ENCODE data around the gene DCTN4. TPM values are rescaled to one million over a fixed set of nuclear protein-coding genes. Genes with fewer than 3 reads are reported as not detected.

Gene DCTN4
- polyA plus RNA-seq, 4 donors = 50.1 to 75.5 (median 62.1) TPM

DNA sequence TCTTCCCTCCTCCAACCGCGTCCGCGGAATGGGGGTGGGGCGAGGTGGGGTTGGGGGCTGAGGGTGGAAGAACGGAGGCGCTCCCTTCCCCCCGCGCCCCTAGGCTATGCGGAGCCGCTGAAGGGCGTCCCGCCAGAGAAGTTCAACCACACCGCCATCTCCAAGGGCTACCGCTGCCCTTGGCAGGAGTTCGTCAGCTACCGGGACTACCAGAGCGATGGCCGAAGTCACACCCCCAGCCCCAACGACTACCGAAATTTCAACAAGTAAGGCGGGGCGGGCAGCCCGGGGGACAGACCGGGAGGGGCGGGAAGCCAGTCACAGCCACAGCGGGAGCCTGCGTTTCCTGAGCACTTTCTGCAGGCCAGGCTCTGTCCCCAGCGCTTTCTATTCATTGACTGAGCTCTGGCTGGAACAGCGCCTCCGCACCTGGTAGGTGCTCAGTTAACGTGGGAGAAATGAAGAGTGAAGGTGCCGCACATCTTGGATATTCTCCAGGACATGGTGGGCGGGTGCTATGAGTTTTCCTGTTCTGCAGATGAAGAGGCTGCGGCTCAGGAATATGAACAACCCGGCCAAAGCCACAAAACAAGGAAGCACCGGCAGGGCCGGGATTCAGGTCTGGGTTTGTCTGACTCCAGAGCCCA, 86.5 kb downstream of the DCTN4 start:
- no peak for DNase-seq (ENCODE audit: low read depth in 4 of 4, low spot score in 2 of 4)

DNA sequence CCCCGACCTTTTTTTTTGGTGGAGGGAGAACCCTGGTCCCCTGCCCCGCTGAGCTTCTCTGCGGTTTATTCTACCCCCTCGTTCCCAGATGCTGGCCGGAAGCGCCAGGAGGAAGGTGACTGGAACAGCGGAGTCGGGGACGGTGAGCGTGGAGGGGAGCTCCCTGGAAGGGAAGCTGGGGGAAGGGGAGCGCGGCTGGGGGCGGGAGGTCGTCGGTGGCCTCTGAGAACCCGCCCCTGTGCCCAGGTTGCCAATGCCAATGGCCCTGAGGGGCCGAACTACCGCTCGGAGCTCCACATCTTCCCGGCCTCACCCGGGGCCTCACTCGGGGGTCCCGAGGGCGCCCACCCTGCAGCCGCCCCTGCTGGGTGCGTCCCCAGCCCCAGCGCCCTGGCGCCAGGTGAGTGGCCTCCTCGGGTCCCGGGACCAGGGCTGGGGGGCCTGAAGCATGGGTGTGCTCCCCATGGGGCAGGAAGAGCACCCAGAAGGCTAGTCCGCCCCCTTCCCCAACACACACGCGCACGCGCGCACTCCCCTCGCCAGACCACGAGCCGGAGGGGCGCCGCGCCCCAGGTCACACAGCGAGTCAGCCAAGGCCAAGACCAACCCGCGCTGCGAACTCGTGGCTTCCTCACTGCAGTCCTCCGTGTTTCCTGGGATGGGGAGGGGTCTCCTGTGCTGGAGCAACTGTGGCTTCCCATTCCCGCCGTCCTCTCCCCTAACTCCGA, 87.1 kb downstream of the DCTN4 start:
- no peak for DNase-seq (ENCODE audit: low read depth in 4 of 4, low spot score in 2 of 4)

DNA sequence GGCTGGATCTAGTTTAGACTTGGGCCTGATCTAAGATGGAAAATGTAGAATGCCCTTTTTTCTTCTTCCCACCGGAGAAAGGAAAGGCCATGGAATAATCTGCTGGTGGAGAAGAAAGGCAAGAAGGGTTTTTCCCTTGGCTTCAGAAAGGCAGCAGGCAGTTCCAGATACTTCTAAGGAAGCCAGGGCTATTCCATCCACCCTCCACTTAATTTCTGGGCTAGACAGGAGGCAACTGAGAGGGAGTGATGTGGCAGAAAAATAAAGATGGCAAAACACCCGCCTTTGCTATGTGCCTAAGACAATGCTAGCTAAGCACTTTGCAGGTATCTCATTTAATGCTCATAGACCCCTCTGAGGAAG, 87.9 kb downstream of the DCTN4 start:
- DNase-seq (ENCODE audit: low read depth in 4 of 4, low spot score in 2 of 4) = no peak

DNA sequence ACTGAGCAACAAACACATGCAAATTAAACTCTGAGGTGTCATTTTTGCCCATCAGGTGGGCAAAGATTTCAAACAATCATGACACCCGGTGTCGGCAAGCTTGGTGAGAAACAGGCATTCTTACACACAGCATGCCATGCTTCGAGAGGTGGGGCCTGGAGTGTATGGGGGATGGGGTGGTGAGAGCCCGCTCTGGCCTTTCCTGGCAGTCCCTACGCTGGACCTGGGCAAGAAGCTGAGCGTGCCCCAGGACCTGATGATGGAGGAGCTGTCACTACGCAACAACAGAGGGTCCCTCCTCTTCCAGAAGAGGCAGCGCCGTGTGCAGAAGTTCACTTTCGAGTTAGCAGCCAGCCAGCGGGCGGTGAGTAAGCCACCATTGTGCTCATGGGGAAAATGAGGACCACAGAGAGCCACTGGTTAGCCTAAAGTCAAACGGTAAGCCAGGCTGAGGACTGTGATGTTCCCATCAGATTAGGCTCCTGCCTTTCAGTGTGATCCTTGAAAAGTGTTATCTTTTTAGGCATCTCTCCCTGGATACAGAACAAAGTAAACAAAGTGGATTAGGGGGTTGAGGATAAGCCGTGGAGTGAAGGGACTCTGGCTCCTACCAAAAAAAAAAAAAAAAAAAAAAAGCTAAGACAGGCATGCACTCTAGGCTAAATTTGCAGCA, 88.4 kb downstream of the DCTN4 start:
- no peak for DNase-seq (ENCODE audit: low read depth in 4 of 4, low spot score in 2 of 4)

DNA sequence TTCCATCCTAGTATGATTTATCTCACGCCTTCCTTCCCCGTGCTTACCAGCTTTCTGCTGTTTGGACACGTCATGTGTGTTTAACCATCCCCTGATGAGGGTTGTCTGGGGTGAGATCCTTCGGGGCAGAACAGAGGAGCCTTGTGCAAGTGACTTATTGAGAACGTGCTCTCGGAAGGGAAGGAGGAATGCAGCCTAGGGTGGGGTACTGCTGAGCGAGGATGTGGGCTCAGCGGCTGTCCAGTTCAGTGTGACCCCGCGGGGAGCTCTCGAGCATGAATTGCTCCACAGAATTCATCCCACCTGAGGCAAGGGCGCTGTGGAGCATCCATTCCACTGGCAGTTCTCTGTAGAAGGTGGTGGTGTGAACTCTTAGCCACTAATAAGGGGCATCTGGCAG, 93.8 kb downstream of the DCTN4 start:
- DNase-seq (ENCODE audit: low read depth in 4 of 4, low spot score in 2 of 4) = no peak

DNA sequence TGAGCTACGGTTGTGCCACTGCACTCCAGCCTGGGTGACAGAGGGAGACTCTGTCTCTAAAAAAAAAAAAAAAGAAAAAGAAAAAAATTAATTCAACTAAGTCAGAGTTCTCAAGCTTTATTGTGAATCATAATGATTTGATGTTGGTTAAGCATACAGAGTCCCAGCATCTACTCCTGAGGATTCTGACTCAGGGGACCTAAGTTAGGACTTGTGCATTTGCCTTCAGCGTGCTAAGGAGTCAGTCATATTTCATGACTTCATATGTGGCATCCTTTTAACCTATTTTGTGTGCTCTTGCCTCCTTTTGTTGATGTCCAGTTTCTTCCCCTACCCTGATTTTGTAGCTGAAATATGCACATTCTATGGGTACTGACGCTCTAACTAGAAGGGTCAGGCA, 94.9 kb downstream of the DCTN4 start:
- DNase-seq (ENCODE audit: low read depth in 4 of 4, low spot score in 2 of 4) = no peak

DNA sequence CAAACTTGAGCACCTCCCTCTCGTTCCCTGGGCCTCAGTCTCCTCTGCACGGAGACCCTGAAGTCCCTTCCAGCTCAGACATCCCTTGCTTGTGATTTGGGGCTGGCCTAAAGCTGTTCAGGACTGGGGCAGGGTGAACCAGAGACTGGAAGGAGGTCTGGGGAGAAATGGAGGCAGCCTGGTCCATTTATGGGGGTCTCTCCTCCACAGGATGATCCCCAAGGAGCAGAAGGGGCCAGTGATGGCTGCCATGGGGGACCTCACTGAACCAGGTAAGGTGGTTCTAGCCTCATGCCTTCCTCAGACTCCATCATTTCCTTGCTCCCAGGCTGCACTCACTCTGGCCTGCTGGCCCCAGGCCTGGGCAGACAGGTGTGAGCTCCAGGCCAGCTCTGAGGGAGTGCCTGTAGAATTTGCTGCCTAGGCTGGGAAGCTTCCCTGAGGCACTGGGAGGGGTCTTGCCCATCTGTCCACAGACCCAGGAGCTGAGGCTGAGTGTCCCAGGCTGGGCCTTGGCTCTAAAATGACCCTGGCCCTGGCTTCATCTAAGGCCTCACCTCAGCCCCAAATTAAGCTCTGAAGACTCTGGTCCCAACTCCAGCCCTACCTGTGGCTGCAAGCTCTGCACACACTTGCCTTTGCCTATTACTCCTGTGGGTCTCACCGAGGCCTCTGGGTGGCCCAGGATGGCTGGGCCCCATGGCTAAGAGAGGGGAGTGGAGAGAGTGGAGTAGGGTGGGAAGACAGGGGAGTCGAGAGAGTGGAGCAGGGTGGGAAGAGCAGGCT, 95.9 kb downstream of the DCTN4 start:
- DNase-seq (ENCODE audit: low read depth in 4 of 4, low spot score in 2 of 4) = no peak

DNA sequence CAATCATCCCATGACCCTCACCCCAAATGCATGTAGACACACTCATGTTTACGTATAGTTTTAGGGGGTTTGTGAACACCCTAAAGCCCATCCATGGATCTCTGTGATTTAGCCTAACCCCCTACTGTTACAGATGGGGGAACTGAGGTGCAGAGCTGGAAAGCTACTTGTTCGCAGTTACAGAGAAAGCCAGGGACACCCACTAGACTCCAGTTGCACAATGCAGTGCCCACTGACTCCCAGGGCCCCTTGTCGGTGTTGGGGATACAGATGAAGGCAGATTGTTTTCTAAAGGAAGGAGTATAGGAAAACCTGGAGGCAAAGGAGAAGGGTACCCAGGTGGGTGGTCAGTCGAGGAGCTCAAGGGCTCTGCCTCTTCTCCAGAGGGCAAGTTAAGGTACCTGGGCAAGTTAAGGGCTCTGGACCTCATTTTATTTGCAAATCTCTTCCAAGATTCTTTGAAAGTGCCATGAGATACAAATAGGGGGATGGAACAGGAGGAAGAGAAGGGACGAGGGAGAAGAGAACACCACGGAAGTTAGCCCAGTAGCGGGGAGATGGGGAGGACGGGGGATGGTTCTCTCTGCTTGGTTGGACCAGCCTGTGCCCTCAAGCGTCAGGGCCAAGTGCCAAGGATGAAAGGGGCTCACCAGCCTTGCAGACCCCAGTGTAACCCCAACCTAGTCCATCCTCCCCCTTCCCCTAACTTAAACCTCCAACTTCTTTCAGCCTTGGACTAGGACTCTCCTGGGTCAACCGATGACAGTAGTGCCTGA, 96.8 kb downstream of the DCTN4 start:
- no peak for DNase-seq (ENCODE audit: low read depth in 4 of 4, low spot score in 2 of 4)

DNA sequence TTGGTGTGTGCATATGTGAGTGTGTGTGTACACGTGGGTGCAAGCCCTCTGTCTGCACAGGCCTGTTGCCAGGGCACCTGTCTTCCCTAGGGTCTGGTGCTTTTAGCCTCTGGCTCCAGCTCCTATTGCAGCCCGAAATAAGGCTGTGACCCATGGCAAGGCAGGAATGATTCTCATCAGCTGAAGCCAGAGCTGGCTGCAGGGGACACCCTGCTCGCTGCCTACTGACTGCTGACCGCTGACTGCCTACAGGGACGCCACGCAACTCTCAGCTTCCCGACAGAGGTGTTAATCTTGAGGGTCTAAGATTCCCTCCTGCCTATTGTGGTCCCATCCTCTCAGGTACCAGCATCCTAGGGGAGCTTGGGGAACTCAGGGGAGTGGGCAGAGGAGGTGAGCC, 97.7 kb downstream of the DCTN4 start, which contains the start of gene MYOZ3:
TSS of gene MYOZ3 (plus strand) at position 166 of the 400 bp plus-strand sequence. CDS start 1,691 bp downstream, outside the sequence.
- no peak for DNase-seq (ENCODE audit: low read depth in 4 of 4, low spot score in 2 of 4)

DNA sequence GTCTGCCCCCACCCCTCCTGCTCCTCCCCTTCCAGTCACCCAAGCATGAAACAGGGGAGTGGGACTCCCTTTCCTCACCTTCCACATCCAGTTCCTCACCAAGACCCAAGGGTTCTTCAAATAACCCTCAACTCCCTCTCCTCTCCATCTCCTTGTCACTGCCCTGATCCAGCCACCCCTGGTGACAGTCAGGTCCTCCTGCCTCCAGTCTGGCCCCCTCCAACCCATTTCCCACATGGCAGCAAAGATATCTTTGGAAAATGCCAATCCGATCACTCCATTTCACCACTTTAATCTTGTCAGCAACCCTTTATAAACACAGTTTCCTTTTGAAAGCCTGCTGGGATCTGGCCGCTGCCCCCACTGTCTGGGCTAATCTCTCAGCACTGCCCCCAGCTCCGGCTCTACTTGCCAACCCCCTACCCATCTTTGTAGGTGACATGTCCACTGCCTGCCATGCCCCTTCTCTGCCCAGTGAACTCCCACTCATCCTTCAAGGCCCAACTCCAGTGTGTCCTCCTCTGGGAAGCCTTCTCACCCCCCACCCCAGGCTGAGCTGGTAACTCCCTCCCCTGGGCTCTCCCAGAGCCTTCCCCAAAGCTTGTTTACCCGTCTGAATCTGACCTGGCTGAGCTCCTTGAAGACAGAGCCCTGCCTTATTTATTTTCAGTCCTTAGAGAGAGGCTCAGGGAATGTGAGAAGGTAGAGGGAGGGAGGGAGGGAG, 98.5 kb downstream of the DCTN4 start:
- no peak for DNase-seq (ENCODE audit: low read depth in 4 of 4, low spot score in 2 of 4)

DNA sequence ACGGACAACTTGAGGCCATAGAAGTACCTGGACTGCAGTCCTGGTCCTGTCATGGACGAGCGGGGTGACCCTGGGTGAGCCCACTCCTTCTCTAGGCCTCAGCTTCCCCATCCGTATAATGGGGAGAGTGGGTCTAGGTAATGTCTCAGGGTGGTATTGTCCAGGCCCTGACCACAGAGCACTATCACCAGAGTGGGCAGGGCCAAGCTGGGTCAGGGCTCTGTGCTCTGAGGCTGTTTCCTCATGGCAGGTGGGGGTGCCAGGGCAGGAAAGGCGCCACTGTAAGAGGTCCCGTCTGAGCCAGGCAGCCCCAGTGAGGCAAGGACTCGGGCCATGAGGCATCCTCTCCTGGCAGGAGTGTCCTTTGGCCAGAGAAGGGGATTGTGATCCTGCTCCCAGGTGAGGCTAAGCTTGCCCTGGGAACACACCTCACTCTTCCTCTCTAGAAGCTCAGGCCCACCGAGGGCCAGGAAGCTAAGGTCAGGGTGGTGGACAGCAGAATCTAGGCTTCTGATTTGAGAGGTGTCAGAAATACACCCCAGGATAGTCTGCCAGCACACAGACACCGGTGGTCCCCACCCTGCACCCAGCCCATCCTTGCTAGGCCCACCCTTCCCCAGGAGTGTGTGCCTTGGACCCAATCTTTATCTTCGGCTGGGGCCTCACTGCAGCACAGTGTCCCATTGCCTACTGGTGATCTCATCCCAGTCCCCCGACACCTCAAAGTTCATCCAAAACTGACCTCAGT, 99.3 kb downstream of the DCTN4 start:
- no peak for DNase-seq (ENCODE audit: low read depth in 4 of 4, low spot score in 2 of 4)

DNA sequence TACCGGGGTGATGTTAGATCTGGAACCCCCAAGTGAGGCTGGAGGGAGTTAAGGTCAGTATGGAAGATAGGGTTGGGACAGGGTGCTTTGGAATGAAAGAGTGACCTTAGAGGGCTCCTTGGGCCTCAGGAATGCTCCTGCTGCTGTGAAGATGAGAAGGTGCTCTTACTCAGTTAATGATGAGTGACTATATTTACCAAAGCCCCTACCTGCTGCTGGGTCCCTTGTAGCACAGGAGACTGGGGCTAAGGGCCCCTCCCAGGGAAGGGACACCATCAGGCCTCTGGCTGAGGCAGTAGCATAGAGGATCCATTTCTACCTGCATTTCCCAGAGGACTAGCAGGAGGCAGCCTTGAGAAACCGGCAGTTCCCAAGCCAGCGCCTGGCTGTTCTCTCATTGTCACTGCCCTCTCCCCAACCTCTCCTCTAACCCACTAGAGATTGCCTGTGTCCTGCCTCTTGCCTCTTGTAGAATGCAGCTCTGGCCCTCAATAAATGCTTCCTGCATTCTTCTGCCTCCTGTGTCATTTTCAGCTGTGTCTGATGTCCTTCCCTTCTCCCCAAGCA, 100.0 kb downstream of the DCTN4 start:
- no peak for DNase-seq (ENCODE audit: low read depth in 4 of 4, low spot score in 2 of 4)

Other genes starting within 250 kb of the DCTN4 start
- 100 to 1,000 TPM in 3 of 4 donors, 10 to 100 TPM in 1; 88.2 to 115 (median 105) TPM for gene SYNPO, start 118.4 kb downstream of the DCTN4 start, polyA plus RNA-seq (ENCODE audit: insufficient read length in 4 of 4)
- gene MYOZ3, start 97.8 kb downstream of the DCTN4 start, polyA plus RNA-seq (ENCODE audit: insufficient read length in 4 of 4) = 1 to 10 TPM; 4.4 to 7.1 (median 6.3) TPM
- 10 to 100 TPM; 71.0 to 84.9 (median 80.1) TPM for gene RBM22, start 58.0 kb downstream of the DCTN4 start, polyA plus RNA-seq (ENCODE audit: insufficient read length in 4 of 4)
- gene SMIM3, start 19.7 kb upstream of the DCTN4 start, polyA plus RNA-seq (ENCODE audit: insufficient read length in 4 of 4) = 10 to 100 TPM; 19.2 to 26.3 (median 23.5) TPM
- 1 to 10 TPM in 1 of 4 donors, under 1 TPM in 3; 0.46 to 1.5 (median 0.66) TPM for gene IRGM, start 87.5 kb upstream of the DCTN4 start, polyA plus RNA-seq (ENCODE audit: insufficient read length in 4 of 4)
- gene ZNF300, start 146.0 kb upstream of the DCTN4 start, polyA plus RNA-seq (ENCODE audit: insufficient read length in 4 of 4) = 10 to 100 TPM; 36.9 to 39.1 (median 38.3) TPM

Data from left renal cortex interstitium (tissue), 4 donors.